GM21447 (cell line): ENCODE measurements around the gene PEF1.
"Not testable (repeated sequence)": the region's sequence is repeated elsewhere in the genome, so short reads cannot be mapped to it uniquely, and the experiment has no call there.

Experiments
- ATAC-seq: cut with Tn5 transposase; IDR thresholded peaks from one replicate; pipeline ENCODE4 v1.9.1; 2021; ENCODE audit not compliant: unreplicated experiment

Gene PEF1

DNA sequence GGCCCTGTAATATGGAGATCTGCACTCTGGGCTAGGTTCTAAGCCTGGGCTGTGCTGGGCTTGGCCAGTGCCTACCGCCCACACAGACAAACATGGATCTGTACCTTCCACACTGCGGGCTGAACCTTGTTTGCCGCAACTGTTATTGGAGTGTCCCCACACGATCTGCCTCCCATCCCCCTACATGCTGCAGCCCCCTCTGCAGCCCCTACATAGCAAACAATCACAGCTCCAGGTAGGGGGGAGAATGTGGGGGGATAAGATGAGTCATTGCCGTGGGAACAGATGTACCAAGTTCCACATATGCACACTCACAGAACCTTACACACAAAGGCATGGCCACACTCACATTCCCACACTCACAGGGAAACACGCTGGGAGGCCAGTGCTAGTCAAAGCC, 29.3 kb downstream of the PEF1 start:
- no peak for ATAC-seq

DNA sequence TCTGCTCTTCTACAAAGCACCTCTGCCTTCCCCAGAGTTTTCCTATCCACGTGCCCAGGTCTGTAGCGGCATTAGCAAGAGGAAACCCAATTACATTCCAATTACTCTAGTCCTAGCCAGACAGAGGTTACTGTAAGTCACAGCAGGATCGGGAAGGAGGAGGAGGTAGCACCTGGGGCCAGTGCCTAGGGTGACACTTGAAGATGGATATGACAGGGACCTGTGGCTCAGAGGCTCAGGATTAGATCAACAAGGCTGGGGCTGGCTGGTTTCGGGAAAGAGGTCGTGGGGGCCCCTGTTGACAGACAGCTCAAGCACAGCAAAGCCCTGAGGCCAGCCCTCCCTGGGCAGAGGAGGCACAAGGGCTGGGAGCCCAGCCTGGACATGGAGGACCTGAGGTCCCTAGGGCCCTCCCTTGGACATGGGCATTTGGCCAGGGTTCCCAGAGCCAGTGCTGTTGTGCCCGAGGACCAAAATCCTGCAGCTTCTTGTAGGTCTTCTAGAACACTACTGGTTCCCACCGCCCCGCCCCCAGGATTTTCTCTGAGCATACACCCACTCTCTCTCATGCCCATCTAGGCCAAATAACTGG, 30.2 kb downstream of the PEF1 start:
- ATAC-seq: no peak

GRCh38 chr1:31609514-31610118, 35.1 kb downstream of the PEF1 start:
- no peak for ATAC-seq

DNA sequence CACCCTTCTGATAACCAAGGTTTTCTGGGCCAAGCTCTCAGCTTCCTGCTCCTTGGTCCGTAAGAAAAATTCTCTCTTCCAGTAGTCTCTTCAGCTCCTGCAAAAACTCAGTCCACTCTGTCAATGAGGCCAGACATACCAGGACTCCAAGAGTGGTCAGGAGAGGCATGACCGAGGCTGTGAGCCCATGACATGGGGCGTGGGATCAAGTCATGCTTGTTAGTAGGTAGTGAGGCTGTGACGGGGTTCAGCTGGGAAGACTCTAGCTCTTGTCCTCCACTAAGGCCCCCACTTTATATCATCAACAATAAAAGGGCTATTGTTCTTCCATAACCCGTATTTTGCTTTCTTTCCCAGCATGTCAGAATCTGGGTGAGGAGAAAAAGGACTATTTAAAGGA, 37.3 kb downstream of the PEF1 start:
- no peak for ATAC-seq

- peak; percentile 89 for ATAC-seq
These were observed 38.7 kb downstream of the PEF1 start for GRCh38 chr1:31605908-31606427.

- no peak for ATAC-seq
These were observed 42.6 kb downstream of the PEF1 start for GRCh38 chr1:31602081-31602480.

DNA sequence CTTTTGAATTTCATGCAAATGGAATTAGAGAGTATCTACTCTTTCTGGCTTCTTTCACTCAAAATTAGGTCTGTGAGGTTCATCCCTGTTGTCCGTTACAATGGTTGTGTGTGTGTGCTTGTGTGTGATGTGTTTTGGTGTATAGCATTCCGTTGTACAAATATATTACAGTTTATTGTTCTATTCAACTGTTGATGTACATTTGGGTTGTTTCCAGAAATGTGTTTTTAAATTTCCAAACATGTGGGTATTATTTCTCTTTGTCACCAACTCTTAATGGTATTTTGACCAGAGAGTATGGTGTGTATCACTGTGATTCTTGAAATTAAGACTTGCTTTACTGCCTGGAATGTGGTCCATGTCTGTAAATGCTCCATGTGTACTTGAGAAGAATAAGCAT, 44.0 kb downstream of the PEF1 start:
- no peak for ATAC-seq

DNA sequence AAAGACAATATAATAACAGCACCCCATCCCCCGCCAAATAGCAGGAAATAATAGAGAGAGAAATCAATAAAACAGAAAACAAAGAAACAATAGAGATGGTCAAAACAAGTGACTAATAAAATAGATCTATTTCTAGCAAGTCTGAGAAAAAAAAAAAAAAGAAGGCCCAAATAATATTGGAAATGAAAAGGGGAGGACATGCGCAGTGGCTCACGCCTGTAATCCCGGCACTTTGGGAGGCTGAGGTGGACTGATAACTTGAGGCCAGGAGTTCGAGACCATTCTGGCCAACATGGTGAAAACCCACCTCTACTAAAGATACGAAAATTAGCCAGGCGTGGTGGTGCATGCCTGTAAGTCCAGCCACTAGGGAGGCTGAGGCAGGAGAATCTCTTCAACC, 45.7 kb downstream of the PEF1 start:
- ATAC-seq: no peak

GRCh38 chr1:31596737-31597097, 48.0 kb downstream of the PEF1 start:
- ATAC-seq: no peak

- ATAC-seq: no peak
These were observed 48.6 kb downstream of the PEF1 start for GRCh38 chr1:31595836-31596736.

- ATAC-seq: no peak
These were observed 50.7 kb downstream of the PEF1 start for GRCh38 chr1:31593770-31594632.

DNA sequence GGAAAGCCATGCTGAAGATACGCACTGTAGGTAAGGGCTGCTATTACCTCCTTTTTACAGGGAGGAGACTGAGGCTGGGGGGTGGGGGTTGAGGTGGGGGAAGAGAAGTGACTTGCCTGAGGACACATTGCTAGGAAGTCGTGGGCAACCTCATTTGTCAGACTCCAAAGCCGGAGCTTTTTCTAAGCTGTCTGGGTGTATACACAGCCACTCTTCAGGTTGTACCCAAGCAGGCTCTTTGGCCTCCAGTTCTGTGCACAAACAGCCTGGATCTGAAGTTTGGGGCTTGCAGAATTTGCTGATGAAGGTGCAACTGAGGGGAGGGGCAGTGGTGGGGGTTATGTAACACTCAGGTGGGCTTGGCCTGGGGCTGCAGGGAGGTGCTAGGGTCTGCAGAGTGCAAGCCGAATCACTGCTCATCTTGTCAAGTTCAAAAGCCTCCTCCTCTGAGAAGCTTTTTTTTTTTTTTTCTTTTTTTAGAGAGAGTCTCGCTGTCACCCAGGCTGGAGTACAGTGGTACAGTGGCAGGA, 51.5 kb downstream of the PEF1 start:
- no peak for ATAC-seq

DNA sequence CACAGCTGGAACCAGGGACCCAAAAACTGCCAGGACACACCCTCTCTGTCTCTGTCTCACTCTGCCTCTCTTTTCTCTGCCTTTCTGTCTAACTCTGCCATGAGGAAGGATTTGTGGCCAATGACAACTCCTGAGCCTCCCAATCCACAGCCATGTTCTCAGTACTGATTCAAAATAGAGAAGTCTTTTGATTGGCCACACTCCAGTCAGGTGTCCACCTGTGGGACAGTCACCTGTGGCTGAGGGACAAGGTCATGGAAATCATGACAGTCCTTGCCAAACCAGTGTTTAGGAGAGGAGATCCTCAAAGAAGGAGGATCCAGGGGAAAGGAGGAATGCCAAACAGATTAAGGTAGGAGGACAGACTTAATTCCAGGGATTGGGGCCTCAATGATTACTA, 52.5 kb downstream of the PEF1 start:
- ATAC-seq: no peak

DNA sequence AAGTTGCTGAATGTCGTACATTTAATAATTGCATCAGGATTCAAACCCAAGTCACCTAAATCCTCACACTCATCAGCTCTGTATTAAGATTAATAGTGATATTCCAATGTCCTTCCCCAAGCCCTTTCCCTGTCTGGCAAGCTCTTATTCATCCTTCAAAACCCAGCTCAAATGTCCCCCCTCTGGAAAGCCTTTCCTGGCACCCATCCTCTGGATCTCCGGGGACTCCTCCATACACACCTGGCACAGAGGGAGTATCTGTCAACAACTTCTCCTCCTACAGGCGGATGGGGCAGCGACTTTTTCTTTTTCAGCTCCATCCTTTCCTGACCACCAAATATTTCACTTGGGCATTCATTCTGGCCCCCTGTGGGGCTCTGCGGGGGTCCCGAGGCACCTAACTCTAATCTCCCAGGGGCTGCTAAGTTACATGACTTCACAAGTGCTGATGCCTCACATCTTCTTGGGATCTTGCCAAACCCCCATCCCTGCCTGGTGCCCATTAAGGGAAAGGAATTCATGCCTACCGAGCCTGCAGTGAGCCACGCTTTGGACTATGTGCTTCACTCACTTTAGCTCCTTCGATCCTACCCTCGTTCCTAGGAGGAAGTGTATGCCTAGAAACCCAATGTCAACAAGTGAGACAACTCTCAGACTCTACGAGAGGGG, 53.1 kb downstream of the PEF1 start:
- ATAC-seq: no peak

- no peak for ATAC-seq
These were observed 55.7 kb downstream of the PEF1 start for GRCh38 chr1:31588751-31589515.

- no peak for ATAC-seq
These were observed 56.8 kb downstream of the PEF1 start for GRCh38 chr1:31587720-31588423.

GRCh38 chr1:31587328-31587699, 57.4 kb downstream of the PEF1 start:
- ATAC-seq: not testable (repeated sequence)

DNA sequence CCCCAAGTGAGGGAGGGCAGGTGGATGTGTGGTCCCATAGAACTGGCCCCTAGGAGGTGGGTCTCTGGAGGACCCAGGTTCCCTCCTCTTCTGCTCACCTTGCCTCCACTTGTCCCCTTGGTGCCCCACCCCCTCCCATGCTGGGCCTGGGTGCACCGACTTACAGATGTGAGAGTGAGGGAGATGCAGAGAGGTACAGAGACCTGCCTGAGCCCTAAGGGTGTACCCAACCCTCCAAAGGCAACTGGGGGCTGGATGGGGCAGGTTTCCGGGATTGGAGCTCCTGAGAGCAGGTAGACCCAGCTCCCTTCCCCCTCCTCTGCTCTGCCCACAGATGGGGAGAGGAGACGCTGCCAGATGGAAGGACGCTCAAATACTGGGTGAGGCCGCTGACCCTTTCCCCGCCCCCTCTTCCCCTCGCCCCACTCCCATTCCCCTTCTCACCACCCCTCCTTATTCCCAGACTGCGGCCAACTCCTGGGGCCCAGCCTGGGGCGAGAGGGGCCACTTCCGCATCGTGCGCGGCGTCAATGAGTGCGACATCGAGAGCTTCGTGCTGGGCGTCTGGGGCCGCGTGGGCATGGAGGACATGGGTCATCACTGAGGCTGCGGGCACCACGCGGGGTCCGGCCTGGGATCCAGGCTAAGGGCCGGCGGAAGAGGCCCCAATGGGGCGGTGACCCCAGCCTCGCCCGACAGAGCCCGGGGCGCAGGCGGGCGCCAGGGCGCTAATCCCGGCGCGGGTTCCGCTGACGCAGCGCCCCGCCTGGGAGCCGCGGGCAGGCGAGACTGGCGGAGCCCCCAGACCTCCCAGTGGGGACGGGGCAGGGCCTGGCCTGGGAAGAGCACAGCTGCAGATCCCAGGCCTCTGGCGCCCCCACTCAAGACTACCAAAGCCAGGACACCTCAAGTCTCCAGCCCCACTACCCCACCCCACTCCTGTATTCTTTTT, 58.0 kb downstream of the PEF1 start:
- no peak for ATAC-seq
